Measurements from ENCODE around the gene RPL19. TPM values are rescaled to one million over a fixed set of nuclear protein-coding genes. Genes with fewer than 3 reads are reported as not detected.

Gene RPL19
- total and polyA plus RNA-seq, 2 donors (not counting 3 experiments of a cell fraction or from before 2014, with no cell fraction given): 1,802 to 1,958 TPM

GRCh38 chr17:39195568-39196160 is 4.4 kb upstream of the RPL19 start:
- intact Hi-C loops (cut with micrococcal nuclease) (loop anchor here (2.0 kb wide), 1 partner anchor 17 kb away; no protein-coding TSS in a partner anchor), dilution Hi-C loops (cut with MboI; ENCODE audit: extremely low pct_ligation_motif_present, low sequenced_read_pairs) (no loop called here)
- POLR2A ChIA-PET: no interaction called here
- no peak for DNase-seq (ENCODE audit: low read depth, low spot score)
- Histone ChIP-seq H3K9ac (replicated peaks; ENCODE audit: extremely low read depth, insufficient read depth, low read length) (no peak overlapping the region), H3K4me2 (ENCODE audit: insufficient read depth, low read length) (no peak overlapping the region), H3K4me3 (replicated peaks in 1 of 3; ENCODE audit: insufficient read depth in 1 of 3, low read depth in 1 of 3, low read length in 3 of 3) (no peak overlapping the region), H3K36me3 (ENCODE audit: control insufficient read depth in 2 of 2, extremely low read depth in 1 of 2, insufficient read depth in 2 of 2, low read length in 2 of 2) (peaks cover 3 to 17% of the 10 kb centered on the region in 2 experiments), H2AFZ (ENCODE audit: low read depth, low read length) (no peak overlapping the region), H3K9me1 (replicated peaks; ENCODE audit: control insufficient read depth, extremely low read depth, insufficient read depth, low read length) (no peaks in the 10 kb centered on the region), H3K4me1 (ENCODE audit: control insufficient read depth, extremely low read depth, insufficient read depth, low read length) (peaks cover 6% of the 10 kb centered on the region), H3K79me2 (ENCODE audit: control insufficient read depth, insufficient read depth, low read length) (peaks cover 24% of the 10 kb centered on the region), H3K9me3 (replicated peaks; ENCODE audit: control insufficient read depth, insufficient read depth, low read length) (no peaks in the 10 kb centered on the region), H3K27ac (ENCODE audit: insufficient read depth, low read depth, low read length) (no peak overlapping the region), H3K27me3 (ENCODE audit: control insufficient read depth in 2 of 2, insufficient read depth in 2 of 2, low read length in 2 of 2) (no peaks in the 10 kb centered on the region), H4K20me1 (replicated peaks; ENCODE audit: control insufficient read depth, extremely low read depth, insufficient read depth, low read length) (no peaks in the 10 kb centered on the region)
- TF ChIP-seq POLR2A (IDR thresholded peaks at IDR 0.05; ENCODE audit: low read depth, low read length) (no peak), POLR2AphosphoS5 (IDR thresholded peaks at IDR 0.05; ENCODE audit: insufficient read depth, low read depth, low read length) (no peak), JUN (IDR thresholded peaks at IDR 0.05; ENCODE audit: borderline replicate concordance, insufficient read depth, insufficient read length, low read depth) (no peak), FOS (IDR thresholded peaks at IDR 0.05; ENCODE audit: borderline replicate concordance, insufficient read depth, low read length) (no peak), MYC (IDR thresholded peaks at IDR 0.05; ENCODE audit: low read depth, low read length) (no peak), CTCF (IDR thresholded peaks at IDR 0.05; ENCODE audit: extremely low read depth in 1 of 2, insufficient read depth in 1 of 2, low read depth in 1 of 2, low read length in 2 of 2) (no peak), MAX (IDR thresholded peaks at IDR 0.05; ENCODE audit: insufficient read depth, insufficient read length) (no peak), EZH2 (IDR thresholded peaks at IDR 0.05; ENCODE audit: borderline replicate concordance, low read depth, low read length, severe bottlenecking) (no peak), GATA2 (IDR thresholded peaks at IDR 0.05; ENCODE audit: insufficient read depth, insufficient read length, low read depth, low read length) (no peak)
- no TSS peak for BruUV-seq (replicated peaks)
- CTCF ChIA-PET: interaction anchor here (1.0 to 3.0 kb wide), 6 partner anchors 11 to 49 kb away, joined by 3 to 14 read pairs (median 8); no protein-coding TSS in a partner anchor
- no peak for FAIRE-seq
